Islet precursor cell (in vitro differentiated cells): ENCODE results near the gene ZNF536.
"Not testable (repeated sequence)": the region's sequence is repeated elsewhere in the genome, so short reads cannot be mapped to it uniquely, and the experiment has no call there.

Experiments used
- DNase-seq: peaks from one replicate; pipeline ENCODE4 v3.0.0-alpha.2; 2018

The ZNF536 gene

DNA sequence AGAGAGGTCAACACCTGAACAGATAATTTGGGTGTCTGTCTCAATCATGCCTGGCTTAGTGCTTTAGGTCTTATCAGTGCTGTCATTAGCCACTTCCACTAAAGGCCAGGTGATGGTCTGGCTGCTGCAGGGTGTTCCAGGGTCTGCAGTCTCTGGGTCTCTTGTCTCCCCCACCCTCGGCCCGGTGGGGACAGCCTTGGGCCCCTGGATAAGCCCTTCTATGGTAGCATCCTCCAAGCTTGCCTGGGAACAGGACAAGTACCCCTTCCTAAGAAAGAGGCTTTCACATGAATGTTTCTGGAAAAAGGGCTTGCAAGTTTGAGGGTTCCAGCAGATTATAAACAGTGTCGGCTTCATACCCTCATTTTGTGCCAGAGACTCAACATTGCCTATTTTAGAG is 29.3 kb upstream of the ZNF536 start:
- no peak for DNase-seq

DNA sequence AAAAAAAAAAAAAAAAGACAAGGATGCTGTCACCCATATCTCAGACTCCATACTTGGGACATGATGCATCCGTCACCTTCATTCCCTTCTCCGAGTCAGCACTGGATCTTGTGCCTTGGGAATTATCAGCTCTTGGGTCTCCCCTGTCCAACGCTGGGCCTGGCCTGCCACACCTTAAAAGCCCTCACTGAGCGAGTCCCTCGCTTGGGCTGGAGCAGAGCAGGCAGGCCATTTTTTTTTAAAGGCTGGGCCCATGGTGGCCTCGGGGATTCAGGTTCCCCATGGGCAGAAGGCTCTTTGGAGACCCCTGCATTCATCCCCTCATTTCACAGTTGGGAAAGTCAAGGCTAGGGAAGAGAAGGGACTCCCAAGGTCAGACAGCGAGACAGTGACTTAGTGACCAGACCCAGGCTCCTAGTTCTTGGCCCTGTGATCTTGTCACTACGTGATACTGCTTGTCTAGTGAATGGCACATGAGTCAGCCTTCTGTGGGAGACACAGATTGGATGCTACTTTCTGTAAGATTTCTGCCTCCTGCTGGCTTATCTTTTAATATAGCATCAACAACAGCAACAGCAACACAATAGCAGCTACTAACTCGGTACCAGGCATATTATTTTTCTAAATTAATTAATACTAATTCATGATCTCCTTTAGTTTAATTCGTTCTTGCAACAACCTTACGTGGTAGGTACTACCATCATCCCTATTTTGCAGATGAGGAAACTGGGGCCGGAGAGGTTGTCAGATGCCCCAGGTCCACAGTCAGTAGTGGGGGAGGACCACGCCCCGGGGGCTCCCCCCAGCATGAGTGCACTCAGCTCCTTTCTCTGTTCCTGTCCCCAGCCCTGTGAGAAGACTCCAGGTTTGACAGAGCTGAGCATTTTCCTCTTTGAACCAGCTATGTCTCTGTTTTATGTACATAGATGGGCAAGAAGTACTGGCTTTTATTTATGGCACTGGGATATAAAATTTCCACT is 27.4 kb upstream of the ZNF536 start:
- no peak for DNase-seq

DNA sequence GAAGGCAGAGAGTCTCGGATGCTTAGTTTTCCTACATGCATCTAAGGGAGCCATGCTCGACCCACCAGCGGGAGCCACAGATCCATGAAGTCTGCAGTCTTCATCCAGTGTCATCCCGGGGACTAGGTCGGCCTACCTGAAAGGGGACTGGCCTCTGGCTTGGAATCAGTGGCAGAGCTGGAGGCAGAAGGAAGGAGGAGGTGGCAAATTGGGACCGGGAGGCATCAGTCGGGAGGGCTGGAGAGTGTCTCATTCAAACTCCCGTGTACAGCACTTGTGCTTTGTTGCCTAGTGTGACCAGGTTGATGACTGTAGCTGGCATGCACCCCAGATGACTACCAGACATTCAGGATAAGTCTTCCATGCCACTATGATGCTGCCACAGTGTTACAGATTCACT is 26.5 kb upstream of the ZNF536 start:
- no peak for DNase-seq

DNA sequence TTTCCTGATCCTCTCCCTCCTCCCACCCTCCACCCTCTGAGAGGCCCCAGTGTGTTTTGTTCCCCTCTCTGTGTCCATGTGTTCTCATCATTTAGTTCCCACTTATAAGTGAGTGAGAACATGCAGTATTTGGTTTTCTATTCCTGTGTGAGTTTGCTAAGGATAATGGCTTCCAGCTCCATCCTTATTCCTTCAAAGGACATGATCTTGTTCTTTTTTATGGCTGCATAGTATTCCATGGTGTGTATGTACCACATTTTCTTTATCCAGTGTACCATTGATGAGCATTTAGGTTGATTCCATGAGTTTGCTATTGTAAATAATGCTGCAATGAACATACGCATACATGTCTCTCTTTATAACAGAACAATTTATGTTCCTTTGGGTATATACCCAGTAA is 25.7 kb upstream of the ZNF536 start:
- DNase-seq, result not testable (repeated sequence)

DNA sequence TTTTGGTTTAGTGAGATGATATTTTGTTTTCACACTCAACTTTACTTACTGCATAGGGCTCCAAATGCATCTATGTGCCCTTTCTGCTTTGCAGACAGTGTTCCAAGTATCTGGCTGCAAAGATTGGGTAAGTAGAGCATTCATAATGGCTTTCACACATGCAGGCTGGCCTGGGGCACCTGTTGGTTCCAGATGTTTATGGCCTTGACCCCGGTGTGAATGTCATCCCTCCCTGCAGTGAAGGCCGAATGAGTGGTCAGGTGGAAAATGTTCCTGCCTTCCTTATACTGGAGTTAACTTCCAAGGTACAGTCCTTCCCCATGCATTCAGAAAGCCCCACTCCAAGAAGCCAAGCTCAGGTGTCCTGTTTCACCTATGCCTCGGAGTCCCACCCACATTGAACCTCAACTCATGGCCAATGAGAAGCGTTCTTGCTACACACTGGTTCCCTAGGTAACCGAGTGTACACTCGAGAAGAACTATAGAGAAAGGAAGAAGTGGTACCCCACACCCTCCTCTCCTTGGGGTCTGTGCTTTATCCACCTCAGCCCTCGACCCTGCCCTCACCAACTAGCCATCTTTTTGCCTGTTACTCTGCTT is 23.0 kb upstream of the ZNF536 start:
- DNase-seq, result no peak

DNA sequence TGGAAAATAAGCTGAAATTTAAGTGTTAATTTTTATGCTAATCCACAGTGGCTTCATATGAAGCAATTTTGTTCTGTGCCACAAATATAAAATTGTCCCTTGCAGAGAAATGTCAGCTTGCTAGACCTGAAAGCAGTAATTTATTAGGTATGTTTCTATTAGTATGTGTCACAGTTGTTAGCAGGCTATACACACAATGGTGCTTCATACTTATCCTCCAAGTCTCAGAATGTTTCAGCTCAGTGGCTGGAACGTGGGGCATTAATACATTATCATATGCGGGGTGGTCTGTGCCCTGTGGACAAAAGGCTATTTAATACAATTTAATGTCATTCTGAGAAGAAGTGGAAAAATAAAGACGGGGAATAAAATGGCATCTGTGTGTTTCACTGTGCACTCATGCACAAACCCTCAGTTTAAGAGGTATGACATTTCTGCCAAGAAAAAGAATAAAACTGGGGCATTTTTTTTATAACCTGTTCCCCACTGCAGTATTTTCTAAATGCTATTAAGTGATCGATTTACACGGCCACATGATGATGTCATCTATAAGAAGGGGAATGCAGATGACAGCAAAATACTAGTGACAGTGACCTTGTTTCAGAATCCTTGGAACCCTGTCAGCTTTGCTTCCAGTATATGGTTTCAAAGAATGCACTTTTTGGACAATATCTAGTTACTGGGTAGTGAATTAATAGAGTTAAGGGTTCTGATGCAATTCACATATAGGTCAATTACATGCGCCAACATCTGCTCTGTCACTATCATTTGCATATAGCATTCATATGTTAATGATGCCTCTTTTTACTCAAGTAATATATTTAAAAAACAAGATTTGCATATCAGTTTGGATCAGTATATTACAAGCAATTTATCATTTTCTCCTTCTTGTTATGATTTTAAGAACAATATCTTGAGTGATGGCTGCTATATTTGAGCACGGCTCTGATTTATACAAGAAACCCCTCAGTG is 21.2 kb upstream of the ZNF536 start:
- no peak for DNase-seq

DNA sequence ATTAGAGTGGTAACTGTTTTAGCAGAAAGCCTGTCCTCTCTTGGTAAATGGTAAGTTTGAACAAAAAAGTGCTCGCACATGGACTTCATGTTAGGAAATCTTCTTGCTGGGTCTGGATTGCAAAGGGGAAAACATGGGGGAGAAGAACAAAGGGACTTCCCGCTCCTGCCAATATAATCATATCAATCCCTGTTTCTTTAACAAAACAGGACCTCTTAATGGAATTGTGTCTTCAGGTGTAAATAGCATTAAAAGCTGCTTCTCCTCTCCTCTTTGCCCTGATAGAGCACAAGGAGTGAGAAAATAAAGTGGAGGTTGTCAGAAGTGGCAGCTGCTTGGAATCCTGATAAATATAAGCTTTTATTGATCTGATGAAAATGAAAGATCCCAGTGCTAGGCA is 20.4 kb upstream of the ZNF536 start:
- DNase-seq, result no peak

DNA sequence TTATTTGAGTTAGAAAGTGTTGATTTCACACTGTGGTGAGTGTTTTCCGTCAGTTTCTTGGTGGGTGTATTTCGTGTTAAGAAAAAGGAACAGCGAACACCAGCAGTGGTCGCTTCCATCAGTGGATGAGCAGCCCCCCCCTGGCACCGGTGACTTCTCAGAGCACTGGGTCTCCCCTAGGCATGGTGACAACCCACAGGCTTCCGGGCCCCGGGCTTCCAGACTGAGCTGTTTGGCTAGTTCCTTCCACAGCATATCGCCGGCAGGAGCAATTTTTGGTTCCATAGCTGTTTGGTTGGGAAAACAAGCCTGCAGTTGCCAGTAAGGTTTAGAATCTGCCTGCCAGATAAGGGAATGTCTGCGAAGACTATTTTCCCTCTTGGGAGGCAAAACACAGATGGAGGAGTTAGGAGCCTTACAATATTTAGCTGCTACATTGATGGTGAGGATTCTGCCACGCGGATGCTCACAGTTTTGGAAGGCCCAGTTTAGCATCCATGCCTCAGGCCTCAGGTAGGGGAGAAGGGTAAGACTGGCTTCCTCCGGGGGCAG is 18.7 kb upstream of the ZNF536 start:
- no peak for DNase-seq

DNA sequence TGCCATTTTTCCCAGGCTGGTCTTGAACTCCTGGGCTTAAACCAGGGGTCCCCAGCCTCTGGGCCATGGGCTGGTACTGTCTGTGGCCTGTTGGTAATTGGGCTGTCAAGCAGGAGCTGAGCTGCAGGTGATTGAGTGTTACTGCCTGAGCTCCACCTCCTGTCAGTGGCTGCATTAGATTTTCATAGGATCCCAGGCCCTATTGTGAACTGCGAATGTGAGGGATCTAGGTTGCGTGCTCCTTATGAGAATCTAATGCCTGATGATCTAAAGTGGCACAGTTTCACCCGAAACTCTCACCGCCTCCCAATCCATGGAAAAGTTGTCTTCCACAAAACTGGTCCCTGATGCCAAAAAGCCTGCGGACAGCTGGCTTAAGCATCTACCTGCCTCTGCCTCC is 16.6 kb upstream of the ZNF536 start:
- DNase-seq, result no peak

DNA sequence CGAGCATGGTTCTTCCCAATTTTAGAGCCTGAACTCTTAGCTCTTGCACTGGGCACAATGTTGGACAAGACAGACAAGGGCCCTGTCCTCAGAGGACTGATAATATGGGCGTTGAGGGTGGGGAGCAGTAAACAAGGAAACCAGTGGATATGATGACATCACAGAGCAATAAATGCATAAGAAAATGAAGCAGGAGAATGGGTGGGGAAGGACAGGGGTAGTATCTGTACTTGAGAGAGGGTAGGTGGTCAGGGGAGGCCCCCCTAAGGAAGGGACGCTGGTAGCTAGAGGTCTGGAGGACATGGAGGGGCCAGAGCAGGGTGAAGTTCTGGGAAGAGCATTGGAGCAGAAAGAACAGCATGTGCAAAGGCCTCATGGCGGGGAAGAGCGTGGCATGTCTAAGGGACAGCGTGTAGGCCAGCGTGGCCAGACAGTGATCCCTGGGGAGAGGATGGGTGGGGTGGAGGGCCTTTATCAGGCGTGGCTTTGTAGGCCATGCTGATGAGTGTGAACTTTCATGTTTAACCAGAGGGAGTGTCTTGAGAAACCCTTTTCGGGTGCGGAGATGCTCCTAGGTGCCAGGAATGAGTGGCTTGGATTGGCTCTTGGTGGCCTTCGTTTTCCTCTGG is 15.1 kb upstream of the ZNF536 start:
- DNase-seq, result no peak

DNA sequence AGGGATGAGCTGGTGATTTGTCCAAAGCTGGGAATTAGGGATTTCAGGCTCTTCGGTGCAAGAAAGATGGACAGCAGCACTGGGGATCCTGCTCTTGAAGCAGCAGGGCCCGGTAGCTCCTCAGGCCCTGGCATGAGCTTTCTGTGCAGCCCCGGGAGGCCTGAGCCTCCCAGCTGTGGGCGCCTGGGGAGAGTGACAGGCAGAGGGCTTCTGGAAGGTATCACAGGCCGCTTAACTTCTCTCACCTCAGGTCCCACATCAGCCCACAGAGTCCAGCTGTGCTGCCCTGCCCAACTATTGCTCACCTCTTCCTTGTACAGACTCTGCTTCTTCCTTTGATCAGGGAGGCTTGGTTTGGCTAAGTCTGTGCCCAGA is 14.6 kb upstream of the ZNF536 start:
- no peak for DNase-seq

DNA sequence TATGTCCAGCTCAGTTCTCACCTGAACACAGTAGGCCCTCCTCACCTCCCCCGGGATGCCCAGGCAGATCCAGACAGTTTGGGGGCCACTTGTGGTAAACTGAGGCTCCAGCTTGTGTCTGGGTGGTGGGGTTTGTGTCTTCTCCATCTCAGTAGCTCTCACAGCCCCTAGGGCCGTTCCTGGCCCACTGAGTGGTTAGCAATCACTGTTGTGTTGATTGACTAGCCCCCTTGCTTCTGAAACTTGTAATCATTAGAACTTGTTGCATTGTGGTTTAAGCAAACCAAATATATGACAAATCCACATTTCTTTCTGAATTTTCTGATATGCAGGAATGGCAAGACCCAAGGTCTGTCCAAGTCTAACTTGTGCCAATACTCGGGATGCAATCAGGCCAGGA is 13.9 kb upstream of the ZNF536 start:
- no peak for DNase-seq

DNA sequence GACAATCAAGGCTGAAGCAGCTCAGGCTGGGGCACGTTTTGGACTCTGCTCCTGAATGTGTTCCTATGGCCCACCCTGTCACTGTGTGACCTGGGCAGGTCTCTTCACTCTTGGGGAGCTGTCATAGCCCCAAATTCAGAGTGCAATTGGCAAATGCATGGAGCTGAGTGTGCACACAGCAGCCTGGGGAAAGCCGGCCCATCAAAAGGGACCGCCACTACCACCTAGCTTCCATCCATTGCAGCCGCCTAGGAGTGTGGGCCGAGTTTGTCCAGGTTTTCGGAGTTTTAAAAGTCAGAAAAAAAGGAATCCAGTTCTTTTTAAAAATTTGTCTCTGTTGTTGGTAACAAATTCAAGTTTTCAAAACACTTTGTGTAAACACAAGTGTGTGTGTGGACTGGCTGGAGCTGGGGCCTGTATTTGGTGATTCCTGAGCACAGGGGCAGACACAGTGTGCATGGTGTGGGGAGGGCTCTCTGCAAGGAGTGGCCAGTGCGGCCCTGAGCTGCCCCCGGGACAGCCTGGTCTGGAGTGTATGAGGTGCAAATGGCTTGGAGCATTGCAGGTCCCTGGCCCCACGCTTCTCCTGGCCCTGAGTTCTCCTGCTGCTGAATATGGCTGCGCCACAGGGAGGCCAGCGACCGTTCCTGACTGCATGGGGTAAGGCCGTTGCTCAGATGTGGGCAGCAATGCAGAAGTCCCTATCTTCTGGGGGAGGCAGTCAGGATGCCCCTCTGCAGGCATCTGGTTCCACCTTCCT is 13.2 kb upstream of the ZNF536 start:
- no peak for DNase-seq

DNA sequence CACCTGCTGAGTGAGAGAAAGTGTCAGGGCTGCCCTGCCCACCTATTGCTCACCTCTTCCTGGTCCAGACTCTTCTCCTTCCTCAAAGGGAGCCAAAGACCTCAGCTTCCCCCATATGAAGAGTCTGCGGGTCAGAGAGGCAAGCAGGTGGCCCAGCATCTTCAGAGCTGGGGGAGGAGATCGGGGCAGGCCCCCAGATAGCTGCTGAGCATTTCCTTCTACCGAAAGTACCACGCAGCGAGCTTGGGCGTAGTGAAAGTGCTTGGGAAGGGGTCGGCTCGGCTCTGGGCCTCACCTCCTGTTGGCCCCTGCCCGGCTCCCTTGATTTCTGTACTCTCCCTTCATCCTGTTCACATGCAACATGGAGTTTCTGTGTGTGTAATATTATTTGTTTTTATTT is 12.2 kb upstream of the ZNF536 start:
- no peak for DNase-seq

DNA sequence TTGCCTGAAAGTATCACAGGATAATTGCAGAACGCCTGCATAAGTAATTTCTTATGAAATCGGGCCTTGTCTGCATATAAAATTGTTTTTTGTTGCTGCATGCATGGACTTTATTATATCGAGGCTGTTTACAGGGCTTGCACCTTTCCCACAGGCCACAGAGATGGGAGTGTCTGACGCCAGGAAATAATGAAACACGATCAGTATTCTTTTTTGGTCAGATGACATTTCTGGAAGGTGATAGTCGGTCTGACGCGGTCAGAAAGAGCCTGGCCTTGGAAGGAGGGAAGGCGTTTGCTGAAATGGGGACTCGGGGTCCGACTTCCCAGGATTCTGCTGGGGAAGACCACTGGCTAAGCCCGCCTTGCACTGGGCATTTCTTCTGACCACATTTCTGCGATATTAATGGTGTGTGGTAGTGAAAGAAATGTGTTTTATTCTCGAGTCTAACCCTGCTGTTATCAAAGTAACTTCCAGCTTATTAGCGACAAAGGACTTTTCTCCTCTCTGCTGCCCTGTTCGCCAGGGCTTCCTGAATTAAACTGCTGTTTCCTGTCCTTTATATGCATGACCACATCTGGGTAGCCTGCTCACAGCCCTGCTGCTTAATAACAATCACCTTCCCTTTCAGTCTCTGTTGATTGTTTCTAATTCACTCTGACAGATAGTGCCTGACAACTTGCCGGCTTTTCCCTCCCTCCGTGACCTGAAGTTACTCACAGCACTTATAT is 11.6 kb upstream of the ZNF536 start:
- DNase-seq, result peak; percentile 31

DNA sequence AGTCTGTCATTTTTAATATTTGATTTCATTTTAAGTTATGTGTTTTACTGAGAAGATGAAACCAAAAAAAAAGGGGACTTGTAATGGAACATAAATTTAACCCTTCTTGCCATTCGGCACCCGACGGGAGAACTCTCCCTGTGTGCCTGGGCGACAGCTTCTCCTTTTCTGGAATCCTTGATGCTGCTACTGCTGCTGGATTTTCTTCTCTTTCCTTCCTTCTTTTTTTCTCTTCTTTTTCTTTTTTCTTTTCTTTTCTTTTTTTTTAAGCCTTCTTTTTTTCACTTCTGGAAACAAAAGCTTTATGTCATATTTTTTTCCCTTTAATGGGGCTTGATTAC is 11.1 kb upstream of the ZNF536 start:
- no peak for DNase-seq

DNA sequence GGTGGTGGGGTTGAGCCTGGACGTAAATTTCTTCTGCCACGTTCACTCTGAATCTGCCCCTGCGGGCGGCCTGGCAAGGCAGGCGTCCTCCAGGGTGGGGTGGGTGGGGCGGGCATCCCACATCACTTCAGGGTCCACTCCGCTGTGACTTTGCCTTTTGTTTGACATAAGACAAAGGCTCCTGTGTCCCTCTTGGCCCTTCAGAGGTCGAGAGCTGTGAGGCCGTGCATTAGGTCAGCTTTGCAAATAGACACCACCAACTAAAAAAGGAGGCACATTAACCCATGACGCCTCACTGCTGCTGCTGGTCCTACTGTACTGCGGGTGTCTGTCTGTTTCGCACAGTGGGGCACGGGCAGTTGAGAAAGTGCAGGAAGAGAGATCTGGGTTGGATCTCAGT is 10.5 kb upstream of the ZNF536 start:
- DNase-seq, result peak; percentile 35

DNA sequence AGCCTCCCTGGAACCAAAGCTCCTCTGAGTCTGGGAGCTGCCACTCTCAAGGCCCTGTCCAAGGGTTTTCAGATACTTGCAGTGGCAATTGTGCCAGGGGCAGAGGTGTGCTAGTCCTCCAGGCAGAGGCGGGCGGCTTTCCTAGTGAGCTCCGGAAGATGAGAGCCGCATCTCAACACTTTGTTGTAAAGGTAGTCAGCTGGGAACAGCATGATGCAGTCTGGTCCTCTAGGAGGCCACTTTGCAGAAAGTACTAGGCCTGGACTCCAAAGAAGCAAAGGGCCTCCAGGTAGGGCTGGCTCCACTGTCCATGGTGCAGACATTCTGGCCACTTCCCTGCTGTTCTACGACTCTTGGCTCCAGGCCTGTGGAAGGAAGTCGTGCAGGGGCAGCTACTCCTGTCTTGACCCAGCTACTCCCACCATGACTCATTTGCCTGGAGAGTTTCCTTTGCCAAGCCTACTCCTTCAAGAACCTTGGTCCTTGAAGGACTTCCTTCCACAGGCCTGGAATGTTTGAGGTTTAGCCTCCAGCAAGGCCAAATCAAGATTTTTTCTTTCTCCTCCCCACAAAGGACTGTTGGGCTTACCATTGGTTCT is 9.9 kb upstream of the ZNF536 start:
- peak; percentile 74 for DNase-seq

DNA sequence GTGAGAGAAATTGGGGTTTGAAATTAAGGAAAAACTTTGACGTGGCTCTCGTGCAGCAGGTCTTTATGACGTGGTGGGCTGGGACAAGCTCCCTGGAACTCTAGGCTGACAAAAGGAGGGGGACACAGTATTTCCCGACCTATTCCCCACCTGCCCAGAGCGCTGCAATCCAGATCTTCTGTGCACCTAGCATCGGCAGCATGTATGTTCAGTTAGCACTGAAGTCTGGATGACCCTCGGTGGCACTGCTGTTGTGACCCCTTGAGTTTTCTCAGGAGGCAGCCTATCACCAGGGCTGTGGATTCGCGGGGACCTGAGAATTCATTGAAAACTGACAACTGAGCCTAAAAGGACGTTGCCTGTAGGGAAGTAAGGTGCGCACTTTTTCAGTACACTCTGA is 9.1 kb upstream of the ZNF536 start:
- DNase-seq, result peak; percentile 14
